ENCODE data around the gene ITGA1. TPM values are rescaled to one million over a fixed set of nuclear protein-coding genes. Genes with fewer than 3 reads are reported as not detected.

Gene ITGA1
- total RNA-seq, 4 donors from 2014 or later = 228 to 302 (median 235) TPM

DNA sequence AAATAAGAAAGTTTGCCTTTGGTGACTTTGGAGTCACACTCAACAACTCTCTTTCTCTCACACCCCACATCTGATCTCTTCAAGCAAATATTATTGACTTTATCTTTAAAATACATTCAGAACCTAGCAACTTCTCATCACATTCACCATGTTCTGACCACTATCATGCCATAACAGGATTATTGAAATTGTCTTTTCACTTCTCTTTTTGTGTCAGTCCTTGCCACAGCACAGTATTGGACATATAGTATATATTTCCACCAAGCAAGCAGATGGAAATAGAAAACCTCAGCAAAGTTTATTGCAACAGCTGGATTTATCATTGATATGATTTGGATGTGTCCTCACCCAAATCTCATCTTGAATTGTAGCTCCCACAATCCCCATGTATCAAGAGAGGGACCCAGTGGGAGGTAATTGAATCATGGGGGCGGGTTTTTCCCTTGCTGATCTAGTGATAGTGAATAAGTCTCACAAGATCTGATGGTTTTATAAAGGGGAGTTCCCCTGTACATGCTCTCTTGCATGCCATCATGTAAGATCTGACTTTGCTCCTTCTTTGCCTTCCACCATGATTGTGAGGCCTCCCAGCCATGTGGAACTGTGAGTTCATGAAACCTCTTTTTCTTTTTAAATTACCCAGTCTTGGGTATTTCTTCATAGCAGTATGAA is 26.9 kb upstream of the ITGA1 start:
- no peak for DNase-seq (ENCODE audit: extremely low spot score)
- Histone ChIP-seq H3K27ac (replicated peaks in 1 of 4) (no peak overlapping the region), H3K27me3 (no peaks in the 10 kb centered on the region), H3K4me3 (no peak overlapping the region), H3K36me3 (no peaks in the 10 kb centered on the region), H3K4me1 (peaks cover 4 to 22% (median 16%) of the 10 kb centered on the region in 4 donors), H3K9me3 (no peaks in the 10 kb centered on the region)
- TF ChIP-seq POLR2AphosphoS5 (IDR thresholded peaks at IDR 0.05) = no peak
- TF ChIP-seq POLR2A (IDR thresholded peaks at IDR 0.05; ENCODE audit: low read depth) = no peak
- no peak for TF ChIP-seq EP300 (IDR thresholded peaks at IDR 0.05)
- TF ChIP-seq, protein P1, sequence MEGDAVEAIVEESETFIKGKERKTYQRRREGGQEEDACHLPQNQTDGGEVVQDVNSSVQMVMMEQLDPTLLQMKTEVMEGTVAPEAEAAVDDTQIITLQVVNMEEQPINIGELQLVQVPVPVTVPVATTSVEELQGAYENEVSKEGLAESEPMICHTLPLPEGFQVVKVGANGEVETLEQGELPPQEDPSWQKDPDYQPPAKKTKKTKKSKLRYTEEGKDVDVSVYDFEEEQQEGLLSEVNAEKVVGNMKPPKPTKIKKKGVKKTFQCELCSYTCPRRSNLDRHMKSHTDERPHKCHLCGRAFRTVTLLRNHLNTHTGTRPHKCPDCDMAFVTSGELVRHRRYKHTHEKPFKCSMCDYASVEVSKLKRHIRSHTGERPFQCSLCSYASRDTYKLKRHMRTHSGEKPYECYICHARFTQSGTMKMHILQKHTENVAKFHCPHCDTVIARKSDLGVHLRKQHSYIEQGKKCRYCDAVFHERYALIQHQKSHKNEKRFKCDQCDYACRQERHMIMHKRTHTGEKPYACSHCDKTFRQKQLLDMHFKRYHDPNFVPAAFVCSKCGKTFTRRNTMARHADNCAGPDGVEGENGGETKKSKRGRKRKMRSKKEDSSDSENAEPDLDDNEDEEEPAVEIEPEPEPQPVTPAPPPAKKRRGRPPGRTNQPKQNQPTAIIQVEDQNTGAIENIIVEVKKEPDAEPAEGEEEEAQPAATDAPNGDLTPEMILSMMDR (IDR thresholded peaks at IDR 0.05) = no peak
- intact Hi-C loops (cut with DNase I) = no loop called here
- WGBS = 100% methylated on average over 1 of the region's 1 CpG

GRCh38 chr5:52767217-52767743 is 20.4 kb upstream of the ITGA1 start:
- Histone ChIP-seq H3K27ac (replicated peaks in 1 of 4) (no peak overlapping the region), H3K27me3 (no peaks in the 10 kb centered on the region), H3K36me3 (no peaks in the 10 kb centered on the region), H3K4me3 (no peak overlapping the region), H3K4me1 (peaks cover 0 to 10% (median 3%) of the 10 kb centered on the region in 4 donors), H3K9me3 (no peaks in the 10 kb centered on the region)
- intact Hi-C loops (cut with DNase I) = no loop called here
- no peak for TF ChIP-seq EP300 (IDR thresholded peaks at IDR 0.05)
- no peak for TF ChIP-seq POLR2AphosphoS5 (IDR thresholded peaks at IDR 0.05)
- TF ChIP-seq POLR2A (IDR thresholded peaks at IDR 0.05; ENCODE audit: low read depth) = no peak
- TF ChIP-seq, protein P1 (IDR thresholded peaks at IDR 0.05) = no peak
- no peak for DNase-seq (ENCODE audit: extremely low spot score)
- WGBS = 93% methylated on average over 2 of the region's 2 CpGs

DNA sequence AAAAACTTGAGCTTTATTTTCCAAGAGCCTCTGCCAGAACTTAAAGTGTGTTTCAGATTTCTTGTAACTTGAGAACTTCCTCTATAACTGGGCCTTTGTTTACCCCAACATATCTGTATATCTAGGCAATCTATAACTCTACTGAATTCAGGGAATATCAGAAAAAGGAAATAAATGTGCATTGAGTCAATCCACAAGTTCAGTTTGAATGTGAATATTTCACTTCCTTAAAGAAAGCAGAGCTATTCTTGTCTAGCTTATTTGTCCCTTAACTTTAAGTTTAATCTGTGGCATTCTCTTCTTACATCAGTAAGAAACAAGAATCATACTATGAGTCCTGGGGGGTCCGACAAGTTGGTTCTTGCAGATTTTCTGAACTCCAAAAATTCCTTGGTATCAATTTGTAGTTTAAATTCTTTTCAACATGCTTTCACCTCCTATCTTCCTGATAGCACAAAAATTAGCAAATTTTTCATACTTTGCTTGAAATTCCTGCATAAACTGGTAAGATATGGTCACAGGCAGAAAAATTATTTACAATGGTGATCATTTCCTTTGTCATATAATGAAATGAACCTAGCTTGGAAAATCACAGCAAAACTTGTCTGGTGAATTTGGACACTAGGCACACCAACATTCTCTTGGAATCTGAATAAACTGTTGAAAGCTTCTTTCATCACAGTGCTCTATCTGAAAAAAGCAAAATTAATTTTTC is 19.8 kb upstream of the ITGA1 start:
- peaks cover 0 to 10% (median 3%) of the 10 kb centered on the region in 4 donors for H3K4me1 ChIP-seq
- H3K27me3 ChIP-seq = no peaks in the 10 kb centered on the region
- 80% methylated on average over 1 of the region's 1 CpG for WGBS
- no peak overlapping the region for H3K4me3 ChIP-seq
- no peak overlapping the region for H3K27ac ChIP-seq (replicated peaks in 1 of 4)
- no peaks in the 10 kb centered on the region for H3K36me3 ChIP-seq
- intact Hi-C loops (cut with DNase I) = no loop called here
- DNase-seq (ENCODE audit: extremely low spot score) = no peak
- TF ChIP-seq POLR2A (IDR thresholded peaks at IDR 0.05; ENCODE audit: low read depth) (no peak), POLR2AphosphoS5 (IDR thresholded peaks at IDR 0.05) (no peak), EP300 (IDR thresholded peaks at IDR 0.05) (no peak)
- TF ChIP-seq, protein P1 (IDR thresholded peaks at IDR 0.05) = no peak
- no peaks in the 10 kb centered on the region for H3K9me3 ChIP-seq

- Histone ChIP-seq H3K4me3 (no peak overlapping the region), H3K9me3 (no peaks in the 10 kb centered on the region), H3K27me3 (no peaks in the 10 kb centered on the region), H3K4me1 (peaks cover 0 to 10% (median 3%) of the 10 kb centered on the region in 4 donors), H3K27ac (replicated peaks in 1 of 4) (no peak overlapping the region), H3K36me3 (no peaks in the 10 kb centered on the region)
- WGBS = 75% methylated on average over 5 of the region's 5 CpGs
- DNase-seq (ENCODE audit: extremely low spot score) = no peak
- TF ChIP-seq EP300 (IDR thresholded peaks at IDR 0.05) (no peak), POLR2A (IDR thresholded peaks at IDR 0.05; ENCODE audit: low read depth) (no peak), POLR2AphosphoS5 (IDR thresholded peaks at IDR 0.05) (no peak)
- TF ChIP-seq, protein P1 (IDR thresholded peaks at IDR 0.05) = no peak
- intact Hi-C loops (cut with DNase I) = no loop called here
Observed at GRCh38 chr5:52769061-52769460, 18.7 kb upstream of the ITGA1 start.
